ENCODE results near the gene SUPT4H1. TPM values are rescaled to one million over a fixed set of nuclear protein-coding genes. Genes with fewer than 3 reads are reported as not detected.
A peak's percentile ranks its signal among the peaks of the same experiment; 100 is the strongest.

The SUPT4H1 gene
- total and polyA plus RNA-seq, 9 of the 15 experiments (the other 6 are each of a cell fraction or from before 2014, with no cell fraction given): 62.1 to 320 (median 117) TPM

- TF ChIP-seq ZNF280A (IDR thresholded peaks at IDR 0.05; ENCODE audit: low read depth, partially characterized antibody): no peak
- TF ChIP-seq ETV5 (CRISPR knock-in tag; IDR thresholded peaks at IDR 0.05; ENCODE audit: low read depth): 0 out of 2 replicates have a peak, but pooled peaks have one; percentile 30
- peak; percentile 85 for TF ChIP-seq PRDM10 (IDR thresholded peaks at IDR 0.05; ENCODE audit: partially characterized antibody)
- TF ChIP-seq SMARCA4 (IDR thresholded peaks at IDR 0.05): peak; percentile 57; the same call in 1 of the 2 replicates
- peak; percentile 95 for TF ChIP-seq ZBTB26 (CRISPR knock-in tag; IDR thresholded peaks at IDR 0.05)
- no peak for TF ChIP-seq CBX8 (IDR thresholded peaks at IDR 0.05; ENCODE audit: borderline replicate concordance, extremely low read depth, low read depth, low read length, poor library complexity, severe bottlenecking)
- TF ChIP-seq BRCA1 (IDR thresholded peaks at IDR 0.05): no peak
- TF ChIP-seq BRCA1 (CRISPR knock-in tag; IDR thresholded peaks at IDR 0.05): no peak
- TF ChIP-seq NONO (IDR thresholded peaks at IDR 0.05; ENCODE audit: low read depth in 2 of 2, low read length in 1 of 2): no peak; a peak in 1 of 4 replicates
- TF ChIP-seq HMGN3 (IDR thresholded peaks at IDR 0.05; ENCODE audit: borderline replicate concordance, extremely low read depth, insufficient read length, low read depth, low read length): peak; percentile 86
- 0 out of 2 replicates have a peak, but pooled peaks have one; percentile 67 for TF ChIP-seq HIVEP1 (CRISPR knock-in tag; IDR thresholded peaks at IDR 0.05)
- 0 out of 4 replicates have a peak, but pooled peaks of 1 of the 2 experiments have one; percentile 39 for TF ChIP-seq MCM7 (IDR thresholded peaks at IDR 0.05)
- 0 out of 2 replicates have a peak, but pooled peaks have one; percentile 24 for TF ChIP-seq MTA2 (IDR thresholded peaks at IDR 0.05; ENCODE audit: low read depth)
- TF ChIP-seq TRIM24 (IDR thresholded peaks at IDR 0.05): peak; percentile 31 to 91
- TF ChIP-seq ZNF584 (CRISPR knock-in tag; IDR thresholded peaks at IDR 0.05; ENCODE audit: low read depth): no peak
- peak; percentile 85; the same call in 1 of the 2 replicates for TF ChIP-seq ZBTB43 (CRISPR knock-in tag; IDR thresholded peaks at IDR 0.05)
- no peak for TF ChIP-seq MAFG (tag; conservative IDR thresholded peaks at IDR 0.05)
- TF ChIP-seq CSDE1 (IDR thresholded peaks at IDR 0.05): peak; percentile 64 to 70; a peak in 2 of 4 replicates
- no peak for TF ChIP-seq MCM5 (IDR thresholded peaks at IDR 0.05; ENCODE audit: low read depth)
- TF ChIP-seq CREM (IDR thresholded peaks at IDR 0.05; ENCODE audit: low read depth): peak; percentile 24; the same call in 1 of the 2 replicates
Observed at GRCh38 chr17:58328195-58329034, 23.6 kb downstream of the SUPT4H1 start, which contains the start of gene TSPOAP1 (continued).
